OCI-M1 (cell line): Measurements from ENCODE around the gene POU2F1.
A peak's percentile ranks its signal among the peaks of the same experiment; 100 is the strongest.

Experiments
- DNase-seq: peaks from one replicate; lab custom pipeline; 2025; lab: John Stamatoyannopoulos, UW

The POU2F1 gene

DNA sequence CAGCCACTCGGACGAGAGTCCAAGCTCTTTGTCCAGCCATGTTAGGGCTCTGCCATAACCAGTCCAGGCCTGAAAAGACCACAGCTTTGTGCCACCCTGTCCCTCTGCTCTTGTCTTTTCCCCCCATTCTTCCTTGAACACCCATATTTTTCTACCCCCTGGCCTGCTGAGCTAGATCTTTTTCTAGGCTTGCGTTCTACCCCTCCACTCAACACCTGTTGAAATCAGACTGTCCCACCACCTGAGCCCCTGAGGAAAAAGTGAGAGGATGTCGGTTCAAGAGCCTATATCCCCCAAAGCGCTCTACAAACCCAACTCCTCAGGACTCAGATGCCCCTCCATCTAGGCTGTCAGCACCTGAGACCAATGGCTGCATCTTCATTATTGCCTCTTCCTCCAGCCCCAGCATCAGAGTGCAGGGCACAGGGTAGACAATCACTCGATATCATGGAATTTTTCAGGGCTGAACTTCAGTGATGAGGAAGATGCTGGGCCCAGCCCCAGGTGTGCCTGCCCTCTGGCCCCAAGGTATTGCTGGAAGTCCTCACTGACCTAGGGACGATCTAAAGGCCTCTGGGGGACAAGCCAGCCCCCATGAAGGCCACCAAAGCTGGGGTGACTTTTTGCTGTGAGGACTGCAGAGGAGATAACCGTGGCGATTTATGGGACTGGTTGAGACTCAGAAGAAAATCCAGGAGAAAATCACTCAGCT, 222.3 kb downstream of the POU2F1 start:
- no peak for DNase-seq

DNA sequence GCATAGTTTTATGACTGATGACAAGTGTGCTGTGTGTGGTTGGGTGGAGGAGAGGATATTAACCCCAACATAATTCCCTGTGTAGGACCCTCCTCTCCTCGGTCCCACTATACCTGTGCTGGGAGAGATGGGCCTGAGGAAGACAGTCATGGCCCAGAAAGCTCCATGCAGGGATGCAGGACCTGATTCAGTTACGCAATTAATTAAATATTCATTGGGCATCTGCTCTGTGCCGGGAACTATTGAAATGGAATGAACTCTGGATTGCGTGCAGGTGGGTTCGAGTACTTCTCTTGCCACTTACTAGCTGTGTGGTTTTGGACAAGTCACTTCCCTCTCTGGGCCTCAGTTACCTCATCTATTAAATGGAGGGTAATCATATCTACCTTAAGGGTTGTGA, 223.1 kb downstream of the POU2F1 start:
- DNase-seq, result no peak

DNA sequence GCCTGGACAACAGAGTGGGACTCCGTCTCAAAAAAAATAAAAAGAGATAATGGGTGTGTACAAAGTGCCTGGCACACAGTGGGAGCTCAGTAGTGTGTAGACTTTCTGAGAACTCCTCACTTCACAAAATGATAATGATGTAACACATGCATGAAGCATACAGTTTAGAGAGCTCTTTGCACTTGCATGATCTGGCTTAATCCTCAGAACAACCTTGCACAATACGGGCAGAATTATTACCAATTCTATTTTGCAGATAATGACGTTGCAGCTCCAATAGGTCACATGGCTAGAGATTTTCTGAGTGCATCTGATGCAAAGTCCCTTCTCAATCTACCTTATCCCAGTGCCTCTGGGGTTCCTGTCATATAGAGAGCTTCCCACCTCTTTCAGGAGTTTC, 226.3 kb downstream of the POU2F1 start:
- DNase-seq, result no peak

DNA sequence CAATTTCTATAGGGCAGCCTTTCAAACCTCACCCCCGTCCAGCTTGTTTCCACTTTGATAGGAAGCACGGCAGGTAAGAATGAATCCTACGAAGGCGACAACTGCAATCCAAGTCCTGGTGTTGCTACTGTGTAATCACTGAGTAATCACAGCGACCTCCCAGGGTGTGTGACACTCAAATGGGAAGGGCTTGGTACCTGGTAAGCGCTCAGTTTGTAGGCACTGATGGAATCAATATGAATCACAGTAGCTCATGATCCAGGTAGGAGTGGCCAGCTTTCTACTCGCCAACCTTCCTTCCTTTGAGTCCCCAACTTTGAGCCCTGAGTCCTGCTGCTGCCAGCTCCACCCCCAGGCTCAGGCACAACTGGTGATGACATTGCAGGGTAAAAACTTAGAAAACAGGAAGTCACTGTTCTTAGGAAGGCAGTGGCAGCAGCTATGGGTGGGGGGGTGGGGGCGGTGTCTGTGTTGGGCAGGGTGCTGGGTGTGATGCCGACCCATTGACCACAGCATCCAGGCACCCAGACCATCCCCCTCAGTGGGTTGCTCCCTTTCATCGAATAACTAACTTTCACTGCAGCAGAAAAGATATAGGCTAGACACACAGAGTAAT, 226.9 kb downstream of the POU2F1 start:
- peak; percentile 92 for DNase-seq

DNA sequence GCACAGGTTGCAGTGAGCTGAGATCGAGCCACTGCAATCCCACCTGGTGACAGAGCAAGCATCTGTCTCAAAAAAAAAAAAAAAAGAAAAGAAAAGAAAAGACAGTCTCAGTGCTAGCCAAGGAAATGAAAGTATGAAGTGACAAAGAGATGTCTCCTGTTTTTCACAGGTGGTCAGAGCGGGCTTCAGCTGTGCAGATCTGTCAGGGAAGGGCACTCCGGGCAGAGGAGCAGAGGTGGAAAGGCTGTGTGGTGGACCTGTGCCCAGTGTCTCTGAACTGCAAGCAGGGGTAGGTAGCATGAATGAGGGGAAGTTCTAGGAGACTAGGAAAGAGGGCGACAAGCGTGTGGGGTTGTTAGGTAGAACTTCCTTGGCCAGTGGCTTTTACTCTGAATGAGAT, 230.2 kb downstream of the POU2F1 start:
- DNase-seq, result no peak

DNA sequence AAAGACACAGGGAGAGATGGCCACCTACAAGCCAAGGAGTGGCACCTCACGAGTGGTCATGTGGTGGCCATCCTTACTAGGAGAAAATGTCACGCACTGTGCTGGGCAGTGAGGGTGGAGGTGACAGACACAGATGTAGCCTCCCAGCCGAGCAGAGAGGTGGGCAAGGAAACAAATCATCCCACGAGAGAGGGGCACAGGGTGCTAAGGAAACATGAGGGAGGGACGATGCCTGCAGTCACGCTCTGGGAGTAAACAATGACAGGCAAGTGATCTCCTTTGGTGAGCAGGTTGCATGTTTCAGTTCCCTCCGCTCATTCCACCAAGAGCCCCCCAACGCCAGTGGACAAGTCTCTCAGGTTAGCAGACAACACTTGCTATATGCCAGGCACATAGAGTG, 231.8 kb downstream of the POU2F1 start:
- DNase-seq, result no peak

DNA sequence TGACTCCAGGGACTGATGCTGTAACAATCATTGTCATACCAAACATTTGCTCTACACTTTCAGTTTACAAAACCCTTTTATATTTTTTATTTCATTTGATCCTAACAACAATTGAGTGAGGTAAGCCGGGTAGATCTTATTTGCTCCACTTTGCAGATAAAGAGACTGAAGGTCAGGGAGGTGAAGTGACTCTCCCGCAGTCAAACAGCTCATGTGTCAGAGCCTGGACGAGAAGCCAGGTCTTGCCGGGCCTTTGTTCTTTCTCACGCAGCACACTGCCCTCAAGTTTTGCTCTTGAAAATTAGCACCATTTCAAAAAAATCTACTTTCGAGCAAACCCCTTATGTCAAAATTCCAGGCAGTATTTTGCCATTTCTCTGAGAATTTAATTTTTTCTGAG, 232.4 kb downstream of the POU2F1 start:
- DNase-seq, result no peak

DNA sequence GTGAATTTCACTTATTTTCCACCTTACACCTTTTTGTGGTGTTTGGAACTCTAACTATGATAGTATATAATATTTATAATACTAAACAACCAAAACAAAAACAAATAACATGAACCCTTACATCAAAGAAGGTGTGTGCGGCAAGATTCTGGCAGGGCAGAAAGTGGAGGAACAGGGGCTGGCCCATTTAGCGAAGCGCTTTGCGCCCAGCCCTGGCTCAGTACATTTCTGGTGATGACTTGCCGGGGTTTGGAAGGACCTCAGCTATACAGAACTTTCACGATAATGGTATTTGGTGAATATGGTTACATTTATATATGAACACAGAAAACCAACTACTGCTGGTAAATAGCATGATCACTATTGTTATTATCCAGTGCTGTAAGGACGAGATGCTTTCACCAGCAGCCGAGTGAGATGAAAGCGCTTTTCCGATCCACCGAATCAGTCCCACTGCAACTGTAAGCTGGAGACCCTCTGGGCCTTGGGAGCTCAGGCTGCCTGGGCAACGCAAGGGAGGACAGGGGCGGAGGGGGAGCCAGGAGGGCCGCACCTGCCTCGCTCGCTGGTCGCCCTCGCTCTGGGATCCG, 233.7 kb downstream of the POU2F1 start:
- no peak for DNase-seq

GRCh38 chr1:167454894-167455785, 234.5 kb downstream of the POU2F1 start:
- peak; percentile 71 for DNase-seq

- peak; percentile 66 for DNase-seq
Observed at GRCh38 chr1:167455786-167456446, 235.2 kb downstream of the POU2F1 start.

GRCh38 chr1:167456524-167456923, 235.8 kb downstream of the POU2F1 start:
- DNase-seq, result no peak

- DNase-seq, result no peak
Observed at GRCh38 chr1:167456926-167457325, 236.2 kb downstream of the POU2F1 start.

DNA sequence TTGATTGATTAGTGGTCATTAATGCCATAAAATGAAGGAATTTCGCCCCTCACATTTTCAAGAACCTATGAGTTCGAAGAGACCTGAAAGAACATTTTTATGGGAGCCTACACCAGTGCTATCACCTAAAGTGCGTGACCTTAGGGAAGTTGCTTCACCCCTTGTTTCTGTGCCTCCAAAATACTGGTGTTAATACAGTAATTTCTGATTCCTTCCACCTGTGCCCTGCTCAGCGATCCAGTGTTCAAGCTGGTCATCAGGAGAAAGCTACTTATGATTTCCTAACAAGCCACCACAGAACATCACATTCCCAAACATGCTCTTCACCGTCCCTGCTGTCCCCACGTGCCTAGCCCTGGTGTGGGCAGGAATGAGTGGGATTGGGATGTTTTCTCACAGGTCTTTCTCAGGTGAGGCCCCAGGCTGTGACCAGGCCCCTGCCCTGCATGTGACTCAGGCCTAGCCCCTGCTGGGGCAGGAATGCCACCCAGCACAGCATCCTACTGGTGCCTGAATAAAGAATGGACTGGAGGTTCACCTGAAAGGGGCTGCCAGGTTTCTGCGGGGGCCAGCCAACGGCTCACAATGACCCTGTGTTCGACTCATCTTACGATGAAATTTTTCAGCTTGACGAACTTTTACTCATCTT, 237.4 kb downstream of the POU2F1 start:
- no peak for DNase-seq

GRCh38 chr1:167460836-167461235, 240.2 kb downstream of the POU2F1 start:
- DNase-seq, result no peak

DNA sequence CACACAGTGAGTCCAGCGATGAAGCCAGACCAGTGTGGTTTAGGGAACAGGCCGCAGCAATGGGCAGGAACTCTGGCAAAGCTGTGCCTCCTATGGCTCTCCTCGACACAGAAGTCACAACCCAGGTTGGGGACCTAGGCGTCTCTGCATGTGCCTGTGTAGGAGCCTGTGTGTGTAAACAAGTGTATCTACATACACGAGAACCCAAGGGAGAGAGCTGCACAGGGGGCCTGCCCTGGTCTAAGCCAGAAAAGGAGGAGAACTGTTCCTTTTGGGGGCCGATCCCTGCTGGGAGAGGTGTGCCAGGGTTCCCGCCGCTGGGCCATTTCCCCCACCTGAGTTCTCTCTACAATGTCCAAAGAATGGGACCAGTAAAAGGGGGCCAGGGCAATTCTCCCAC, 241.7 kb downstream of the POU2F1 start:
- DNase-seq, result no peak

DNA sequence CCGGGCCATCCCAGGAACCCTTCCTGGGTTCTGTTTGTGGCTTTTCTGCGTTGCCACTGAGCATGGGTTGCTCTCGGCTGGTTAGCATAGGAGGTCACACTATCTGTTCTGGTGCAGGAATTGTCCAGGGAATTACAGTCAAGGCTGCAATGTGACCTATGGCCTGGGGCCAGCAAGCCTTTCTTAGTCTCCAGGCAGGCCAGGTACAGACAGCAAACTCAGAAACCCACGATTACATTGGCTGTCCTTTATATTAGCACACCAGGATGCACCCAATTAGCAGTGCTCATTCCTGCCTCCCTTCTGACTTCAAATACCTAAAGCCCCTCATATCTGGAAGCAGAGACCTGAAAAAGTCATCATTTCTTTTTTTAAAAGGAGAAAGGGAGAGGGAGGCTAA, 242.4 kb downstream of the POU2F1 start:
- DNase-seq, result no peak

- DNase-seq, result no peak
Observed at GRCh38 chr1:167463875-167464575, 243.3 kb downstream of the POU2F1 start.

DNA sequence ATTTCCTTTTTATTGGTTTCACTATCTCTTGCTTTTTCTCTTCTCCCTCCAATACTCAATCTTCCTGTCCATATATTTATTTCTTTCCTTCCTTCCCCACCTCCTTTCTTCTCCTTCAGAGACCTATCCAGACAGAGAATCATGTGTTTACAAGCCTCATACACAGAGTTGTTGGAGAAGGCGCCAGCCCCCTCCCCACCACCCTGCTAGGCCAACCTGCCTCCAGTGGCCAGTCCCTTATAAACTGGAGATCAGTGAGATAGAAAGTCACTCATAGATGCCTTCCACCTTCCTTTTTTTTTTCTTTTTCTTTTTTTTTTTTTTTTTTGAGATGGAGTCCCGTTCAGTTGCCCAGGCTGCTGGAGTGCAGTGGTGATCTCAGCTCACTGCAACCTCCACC, 244.3 kb downstream of the POU2F1 start:
- DNase-seq, result no peak

DNA sequence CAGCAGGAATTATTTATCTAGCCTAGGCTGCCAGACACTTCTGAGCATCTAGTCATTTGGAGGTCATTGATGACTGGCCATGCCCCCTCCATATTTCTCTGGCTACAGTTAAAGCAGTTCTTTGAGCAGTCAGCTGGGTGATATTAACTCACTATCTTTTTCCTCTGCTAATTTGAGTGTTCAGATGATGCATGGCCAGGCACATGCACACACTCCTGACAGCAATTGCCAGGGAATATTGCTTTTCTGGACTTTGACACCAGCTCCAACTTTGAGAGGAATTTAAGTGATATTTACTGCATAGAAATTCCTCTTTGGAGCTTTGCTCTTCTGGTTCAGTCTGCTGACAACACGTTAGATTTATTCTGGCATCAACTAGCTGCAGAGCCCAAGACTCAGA, 245.1 kb downstream of the POU2F1 start:
- no peak for DNase-seq

- DNase-seq, result no peak
Observed at GRCh38 chr1:167467126-167467710, 246.5 kb downstream of the POU2F1 start.

GRCh38 chr1:167467752-167468151, 247.1 kb downstream of the POU2F1 start:
- no peak for DNase-seq
